OCI-M2 (cell line): ENCODE measurements around the gene ADCY7.
A peak's percentile ranks its signal among the peaks of the same experiment; 100 is the strongest.

Source experiments
- DNase-seq: peaks from one replicate; lab custom pipeline; 2025; ENCODE audit not compliant: unreplicated experiment; lab: John Stamatoyannopoulos, UW

Gene ADCY7

DNA sequence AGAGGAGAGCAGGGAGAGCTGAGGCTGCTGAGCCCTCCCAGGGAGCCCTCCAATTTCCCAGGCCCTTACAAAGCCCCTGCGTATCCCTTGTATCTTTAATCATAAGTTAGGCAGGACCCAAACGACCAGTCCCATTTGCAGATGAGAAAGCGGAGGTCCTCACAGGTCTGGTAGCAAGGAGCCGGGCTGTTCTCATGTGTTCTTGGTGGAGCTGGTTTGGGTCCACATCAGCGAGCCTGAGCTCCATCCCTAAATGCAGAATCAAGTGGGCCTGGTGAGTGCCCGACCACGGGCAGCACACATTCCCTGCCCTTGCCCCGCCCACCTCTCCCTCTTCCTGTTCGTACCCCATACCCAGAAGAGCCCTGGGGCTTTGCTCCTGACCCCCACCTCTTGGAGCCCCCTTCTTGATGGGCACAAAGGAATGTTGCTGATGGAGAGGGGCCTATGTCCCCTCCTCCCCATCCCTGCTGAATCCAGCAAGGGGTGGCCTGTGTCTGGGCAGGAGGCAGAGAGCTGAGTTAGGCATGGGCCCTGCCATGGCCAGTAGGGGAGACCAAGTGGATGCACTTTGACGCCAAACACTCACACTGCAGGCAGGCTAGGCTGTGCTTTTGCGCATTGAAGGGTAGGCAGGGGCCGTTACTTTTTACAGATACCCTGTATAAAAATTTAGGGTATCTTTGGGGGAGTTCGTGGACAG lies 18.3 kb upstream of the ADCY7 start:
- no peak for DNase-seq

DNA sequence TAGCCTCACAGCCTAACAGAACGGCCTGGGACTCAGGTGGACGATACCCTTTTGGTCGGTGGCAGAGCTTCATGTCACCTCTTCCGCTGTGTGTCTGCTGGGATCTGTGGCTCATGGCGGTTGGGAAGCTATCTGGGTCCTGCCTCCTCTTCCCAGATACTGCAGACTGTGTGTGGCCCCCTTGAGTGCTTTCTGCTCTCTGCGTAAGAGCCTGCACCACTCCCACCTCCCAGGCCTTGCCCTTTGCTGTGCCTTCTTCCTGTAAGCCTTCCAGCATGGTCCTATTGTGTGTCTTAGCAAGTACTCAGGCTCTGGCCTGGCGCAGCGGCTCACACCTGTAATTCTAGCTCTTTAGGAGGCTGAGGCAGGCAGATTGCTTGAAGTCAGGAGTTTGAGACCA lies 17.5 kb upstream of the ADCY7 start:
- DNase-seq = no peak

DNA sequence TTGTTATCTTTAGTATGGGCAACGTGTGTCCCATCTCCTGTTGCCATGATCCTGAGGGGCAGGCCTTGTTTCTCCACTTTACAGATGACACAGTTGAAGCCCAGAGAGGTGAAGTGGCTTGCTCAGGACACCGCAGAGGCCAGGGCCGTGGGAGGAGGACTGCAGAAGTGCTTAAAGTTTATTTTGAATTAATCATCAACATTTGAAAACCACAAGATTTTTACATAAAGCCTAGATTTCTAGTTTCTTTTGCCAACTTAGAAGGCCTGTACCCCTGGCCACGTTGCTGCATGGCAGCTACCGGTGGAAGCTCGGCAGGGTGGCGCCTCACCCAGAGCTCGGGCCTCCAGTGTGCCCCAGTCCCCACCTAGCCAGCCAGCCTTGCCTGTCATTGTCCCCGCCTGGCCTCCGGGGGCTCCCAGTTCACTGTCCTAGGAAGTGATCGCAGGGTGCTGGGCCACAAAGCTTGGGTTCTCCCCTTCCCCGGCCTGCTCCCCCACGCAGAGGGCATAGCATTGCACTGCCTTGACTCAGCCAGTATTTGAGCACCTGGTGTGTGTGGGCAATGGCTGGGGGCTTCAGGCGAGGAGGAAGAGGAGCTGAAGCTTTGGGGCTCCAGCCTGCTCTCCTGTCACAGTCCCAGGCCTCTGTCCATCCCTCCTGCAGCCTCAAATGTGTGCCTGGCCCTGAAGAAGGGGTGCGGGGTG lies 14.8 kb upstream of the ADCY7 start:
- DNase-seq = no peak

DNA sequence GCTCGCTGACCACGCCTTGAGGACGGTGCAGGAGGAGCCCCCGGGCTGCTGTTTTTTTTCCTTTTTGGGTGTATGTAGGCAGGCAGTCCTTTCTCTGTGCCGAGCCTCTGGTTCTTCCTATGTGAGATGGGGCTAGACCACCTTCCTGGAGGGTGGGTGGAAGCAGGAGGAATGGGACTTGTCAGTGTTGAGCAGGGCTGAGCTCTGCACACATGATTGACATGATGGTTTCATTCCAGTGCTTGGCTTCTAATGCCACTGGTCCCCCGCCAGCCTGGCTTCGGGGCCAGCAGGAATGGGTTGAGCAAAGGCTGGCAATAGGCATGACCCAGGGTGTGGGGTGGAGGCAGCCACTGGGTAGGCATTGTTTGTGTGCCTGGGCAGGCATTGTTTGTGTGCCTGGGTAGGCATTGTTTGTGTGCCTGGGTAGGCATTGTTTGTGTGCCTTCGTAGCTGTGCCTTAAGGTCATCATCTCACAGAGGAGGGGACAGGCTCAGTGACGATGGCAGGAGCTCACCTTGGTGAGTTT lies 14.2 kb upstream of the ADCY7 start:
- DNase-seq = no peak

DNA sequence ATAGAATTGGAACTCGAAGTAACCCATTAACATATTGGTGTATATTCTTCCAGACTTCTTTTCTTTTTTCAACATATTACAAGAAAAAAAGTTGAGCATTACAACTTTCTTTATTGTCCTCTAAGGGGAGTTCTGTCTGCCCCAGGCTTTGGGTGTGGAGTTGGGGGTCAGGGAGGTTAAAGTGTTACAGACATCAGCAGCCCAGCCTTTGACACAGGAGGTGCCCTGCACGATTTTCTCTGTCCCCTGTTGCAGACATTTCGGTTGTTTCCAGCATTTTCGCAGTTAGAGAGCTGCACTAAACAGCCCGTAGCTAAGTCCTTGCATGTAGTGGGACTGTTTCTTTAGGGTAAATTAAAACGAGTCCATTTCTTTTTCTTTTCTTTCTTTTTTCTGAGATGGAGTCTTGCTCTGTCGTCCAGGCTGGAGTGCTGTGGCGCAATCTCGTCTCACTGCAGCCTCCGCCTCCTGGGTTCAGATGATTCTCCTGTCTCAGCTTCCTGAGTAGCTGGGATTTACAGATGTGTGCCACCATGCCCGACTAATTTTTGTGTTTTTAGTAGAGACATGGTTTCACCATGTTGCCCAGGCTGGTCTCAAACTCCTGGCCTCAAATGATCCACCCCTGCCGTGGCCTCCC lies 13.4 kb upstream of the ADCY7 start:
- DNase-seq = no peak

DNA sequence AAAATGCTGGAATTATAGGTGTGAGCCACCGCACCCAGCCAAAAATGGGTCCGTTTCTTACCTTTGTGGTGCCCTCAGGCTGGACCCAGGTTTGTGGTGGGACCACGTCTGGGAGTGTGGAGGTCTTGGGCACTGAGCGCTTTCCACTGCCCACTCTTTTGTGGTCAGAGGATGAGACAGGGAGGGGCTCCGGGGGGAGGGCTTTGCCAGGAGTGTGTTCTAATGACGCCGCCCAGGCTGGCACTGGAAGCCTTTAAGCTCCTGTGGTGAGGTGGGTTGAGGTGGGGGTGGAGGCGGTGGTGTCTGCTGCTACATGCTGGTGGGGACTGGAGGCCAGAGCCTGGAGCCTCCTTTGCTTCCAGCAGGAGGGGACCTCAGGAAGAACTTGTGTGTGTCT lies 12.8 kb upstream of the ADCY7 start:
- DNase-seq = no peak

DNA sequence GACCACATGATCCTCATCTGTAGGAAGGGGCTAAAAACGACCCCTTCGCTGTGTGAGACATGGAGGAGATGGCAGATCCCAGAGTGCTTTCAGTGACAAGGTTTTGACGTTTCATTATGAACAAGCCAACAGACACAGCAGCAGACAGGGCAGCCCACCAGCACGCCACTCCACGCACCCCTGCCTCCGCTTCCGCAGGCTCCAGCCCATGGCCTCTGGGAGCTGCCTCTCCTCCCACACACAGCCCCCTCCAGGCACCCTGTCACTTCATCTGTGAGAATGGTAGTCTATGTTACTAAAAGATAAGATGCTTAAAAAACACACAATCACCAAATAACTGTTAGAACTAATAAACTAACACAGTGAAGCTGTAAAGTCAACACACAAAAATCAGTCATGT lies 12.3 kb upstream of the ADCY7 start:
- DNase-seq = peak; percentile 34

DNA sequence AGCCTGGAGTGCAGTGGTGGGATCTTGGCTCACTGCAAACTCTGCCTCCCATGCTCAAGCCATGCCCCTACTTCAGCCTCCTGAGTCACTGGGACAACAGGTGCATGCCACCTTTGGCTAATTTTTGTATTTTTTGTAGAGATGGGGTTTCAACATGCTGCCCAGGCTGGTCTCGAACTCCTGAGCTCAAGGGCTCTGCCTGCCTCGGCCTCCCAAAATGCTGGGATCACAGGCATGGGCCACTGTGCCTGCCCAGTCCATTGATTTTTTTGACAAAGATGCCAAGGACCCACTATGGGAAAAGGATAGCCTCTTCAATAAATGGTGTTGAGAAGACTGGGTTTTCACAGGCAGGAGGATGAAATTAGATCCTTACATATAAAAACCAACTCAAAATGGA lies 10.8 kb upstream of the ADCY7 start:
- no peak for DNase-seq

DNA sequence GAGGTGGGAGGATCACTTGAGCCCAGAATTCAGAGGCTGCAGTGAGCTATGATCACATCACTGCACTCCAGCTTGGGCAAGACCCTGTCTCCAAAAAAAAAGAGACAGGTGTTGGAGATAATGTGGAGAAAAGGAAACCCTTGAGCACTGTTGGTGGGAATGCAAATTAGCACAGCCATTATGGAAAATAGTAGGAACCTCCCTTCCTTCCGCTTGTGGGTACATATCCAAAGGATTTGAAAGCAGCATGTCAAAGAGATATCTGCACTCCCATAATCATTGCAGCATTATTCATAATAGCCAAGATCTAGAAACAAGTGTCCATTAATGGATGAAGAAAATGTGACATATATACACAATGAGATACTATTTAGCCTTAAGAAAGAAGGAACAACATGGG lies 9.7 kb upstream of the ADCY7 start:
- no peak for DNase-seq

DNA sequence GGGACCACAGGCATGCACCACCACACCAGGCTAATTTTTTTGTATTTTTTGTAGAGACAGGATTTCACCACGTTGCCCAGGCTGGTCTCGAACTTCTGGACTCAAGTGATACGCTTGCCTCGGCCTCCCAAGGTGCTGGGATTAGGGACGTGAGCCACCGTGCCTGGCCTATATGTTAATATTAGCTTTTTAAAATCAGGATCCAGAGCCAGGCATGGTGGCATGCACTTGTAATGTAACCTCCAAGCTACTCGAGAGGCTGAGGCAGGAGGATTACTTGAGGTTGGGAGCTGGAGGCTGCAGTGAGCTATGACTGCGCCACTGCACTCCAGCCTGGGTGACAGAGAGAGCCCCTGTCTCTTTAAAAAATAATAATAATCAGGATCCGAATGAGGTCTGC lies 8.5 kb upstream of the ADCY7 start:
- DNase-seq = no peak

DNA sequence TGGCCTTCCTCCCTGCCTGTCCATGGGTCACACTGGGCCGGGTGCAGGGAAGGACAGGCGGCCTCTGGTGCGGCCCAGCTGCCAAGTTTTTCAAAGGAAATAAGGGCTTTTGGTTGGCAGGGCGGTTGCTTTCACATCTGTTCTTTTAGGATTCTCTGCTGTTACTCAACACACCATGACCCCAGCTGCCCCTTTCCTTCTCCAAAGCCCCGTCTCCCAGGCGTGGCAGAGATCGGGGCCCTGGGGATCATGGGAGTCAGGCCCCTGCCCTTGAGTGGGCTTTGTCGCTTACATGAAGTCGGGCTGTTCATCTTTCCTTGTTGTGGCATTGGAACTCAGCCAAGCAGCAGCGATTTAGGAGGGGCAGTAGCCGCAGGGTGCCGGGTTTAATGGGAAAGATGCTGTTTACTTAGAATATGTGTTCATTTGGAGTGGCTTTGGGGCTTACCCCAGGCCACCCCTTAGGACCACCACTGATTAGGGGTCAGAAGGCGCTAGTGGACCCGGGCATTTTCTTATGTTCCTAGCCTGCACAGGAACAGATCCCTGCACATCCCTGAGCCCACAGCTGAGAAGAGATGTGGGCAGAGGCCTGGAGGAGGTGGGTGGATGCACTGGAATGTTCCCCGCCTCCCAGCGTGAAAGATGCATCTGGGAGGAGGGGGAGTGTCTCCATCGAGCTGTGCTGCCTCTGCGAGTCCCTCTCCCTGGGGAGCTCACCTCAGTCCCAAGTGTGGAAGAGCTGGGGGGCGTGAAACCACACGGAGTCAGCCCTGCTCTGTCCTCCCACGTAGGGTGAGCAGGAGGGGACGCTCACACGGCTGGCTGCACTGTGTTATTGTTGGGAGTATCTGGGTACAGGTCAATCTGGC lies 6.8 kb upstream of the ADCY7 start:
- no peak for DNase-seq

DNA sequence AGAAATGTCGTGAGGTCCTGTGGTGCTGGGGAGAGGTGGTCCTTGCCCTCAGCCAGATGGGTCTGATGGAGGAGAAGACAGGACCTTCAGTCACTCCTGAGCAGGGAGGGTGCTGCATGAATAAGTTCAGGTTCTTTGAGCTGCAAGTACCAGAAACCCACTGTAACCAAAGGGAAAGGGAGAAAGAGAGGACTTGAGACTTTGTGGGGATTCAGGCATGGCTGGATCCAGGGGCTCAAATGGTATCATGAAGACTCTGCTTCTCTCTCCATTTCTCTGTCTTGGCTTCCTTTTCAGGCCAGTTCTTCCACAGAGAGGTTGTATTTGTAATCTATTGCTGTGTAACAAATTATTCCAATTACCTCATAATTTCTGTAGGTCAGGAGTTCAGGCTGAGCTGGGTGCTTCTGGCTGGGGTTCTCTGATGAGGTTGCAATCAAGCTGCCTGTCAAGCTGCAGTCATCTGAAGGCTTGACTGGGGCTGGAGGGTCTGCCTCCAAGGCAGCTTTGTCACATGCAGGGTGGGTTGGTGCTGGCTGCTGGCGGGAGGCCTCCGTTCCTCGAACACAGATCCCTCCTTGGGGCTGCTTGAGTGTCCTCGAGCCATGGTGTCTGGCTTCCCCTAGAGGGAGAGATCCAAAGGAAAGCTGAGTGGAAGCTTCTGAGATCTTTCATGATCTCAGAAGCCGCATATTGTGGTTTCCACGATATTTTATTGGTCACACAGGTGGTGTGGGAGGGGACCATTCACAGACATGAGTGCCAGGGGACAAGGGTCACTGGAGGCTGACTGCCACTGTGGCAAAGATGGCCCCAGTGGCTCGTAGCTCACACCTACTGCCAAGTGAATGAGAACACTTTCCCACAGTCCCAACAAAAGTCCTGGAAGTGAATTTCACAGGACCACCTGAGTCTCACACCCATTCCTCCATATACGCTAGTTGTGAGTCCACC lies 5.9 kb upstream of the ADCY7 start:
- no peak for DNase-seq

DNA sequence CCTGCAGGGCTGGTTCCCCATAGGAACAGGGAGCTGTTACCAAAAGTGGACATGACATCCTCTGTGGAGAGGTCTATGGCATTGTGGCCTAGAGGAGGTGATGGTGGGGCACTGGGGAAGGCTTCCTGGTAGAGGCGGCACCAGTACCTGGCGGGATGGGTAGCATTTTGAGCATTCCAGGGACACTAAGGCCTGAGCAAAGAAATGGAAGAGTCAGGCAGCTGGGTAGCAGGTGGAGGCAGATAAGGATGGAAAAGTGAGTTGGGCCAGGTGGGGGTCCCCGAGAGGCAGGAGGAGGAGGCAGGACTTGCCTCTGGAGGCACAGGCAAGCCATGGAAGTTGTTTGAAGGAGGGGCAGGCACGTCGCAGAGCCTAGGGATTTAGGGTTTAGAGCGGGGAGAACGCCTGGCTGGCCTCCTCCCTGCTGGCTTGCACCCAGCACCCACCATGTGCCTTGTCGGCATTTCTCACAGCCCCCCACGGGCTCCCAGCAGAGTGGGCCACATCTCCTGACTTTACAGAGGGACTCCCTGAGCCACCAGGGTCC lies 5.1 kb upstream of the ADCY7 start:
- no peak for DNase-seq

DNA sequence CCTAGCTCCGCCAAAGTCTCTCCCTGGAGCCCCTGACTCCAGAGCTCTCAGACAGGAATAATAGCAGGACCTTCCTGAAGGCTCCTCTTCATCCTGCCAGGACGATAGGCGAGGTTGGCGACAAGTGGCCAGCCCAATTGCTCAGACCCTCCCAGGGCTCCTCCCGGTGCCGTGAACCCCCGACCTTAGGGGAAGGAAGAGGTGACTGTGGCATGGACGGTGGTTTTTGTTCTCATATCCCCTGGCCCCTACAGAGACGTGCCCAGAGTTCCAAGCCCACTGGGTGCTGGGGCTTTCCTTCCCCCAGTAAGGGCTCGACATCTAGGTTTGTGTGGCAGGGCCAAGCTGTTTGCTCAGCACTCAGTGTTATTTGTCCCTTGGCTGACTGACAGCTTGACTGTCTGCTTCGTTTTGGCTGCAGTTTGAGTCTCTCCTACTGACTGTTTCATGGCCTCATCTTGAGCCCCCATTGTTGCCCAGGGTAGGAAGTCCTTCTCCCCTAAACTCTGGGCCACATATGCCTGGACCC lies 4.6 kb upstream of the ADCY7 start:
- no peak for DNase-seq

DNA sequence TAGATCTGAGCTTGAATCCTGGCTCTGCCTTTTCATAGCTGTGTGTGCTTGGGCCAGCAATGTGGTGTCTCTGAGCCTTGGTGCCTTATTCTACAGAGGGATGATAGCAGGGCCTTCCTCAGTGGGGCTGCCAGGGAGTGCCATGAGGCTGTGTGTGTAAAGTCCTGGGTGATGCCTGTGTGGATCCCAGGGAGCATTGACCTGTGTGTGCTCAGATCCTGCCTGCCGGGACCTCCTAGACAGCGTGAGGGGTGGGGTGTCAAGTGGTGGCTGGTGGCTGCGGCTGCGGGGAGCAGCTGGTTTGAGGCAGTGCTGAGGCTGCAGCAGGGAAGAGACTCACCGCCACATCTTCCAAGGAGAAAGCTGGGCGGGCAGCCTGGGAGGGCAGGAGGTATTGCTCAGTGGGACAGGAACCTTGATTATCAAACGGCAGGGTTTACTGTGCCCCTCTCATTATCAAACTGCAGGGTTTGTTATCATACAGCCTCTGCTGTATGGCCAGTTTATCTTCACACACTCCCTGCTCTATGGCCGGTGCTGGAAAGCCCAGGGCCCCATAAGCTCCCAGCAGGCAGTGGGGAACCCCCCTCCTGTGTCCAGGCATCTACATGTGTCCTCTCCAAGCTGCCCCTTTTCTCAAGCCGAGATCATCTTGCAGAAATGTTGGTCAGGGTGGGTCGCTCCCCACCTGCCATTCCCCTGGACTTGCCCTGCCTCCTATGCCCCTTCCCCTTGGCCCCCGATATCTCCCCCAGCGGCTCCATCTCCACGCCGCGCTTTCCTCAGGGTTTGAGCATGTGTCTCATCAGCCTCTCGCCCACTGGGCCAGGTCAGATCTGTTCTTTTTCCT lies 3.1 kb upstream of the ADCY7 start:
- DNase-seq = peak; percentile 58

DNA sequence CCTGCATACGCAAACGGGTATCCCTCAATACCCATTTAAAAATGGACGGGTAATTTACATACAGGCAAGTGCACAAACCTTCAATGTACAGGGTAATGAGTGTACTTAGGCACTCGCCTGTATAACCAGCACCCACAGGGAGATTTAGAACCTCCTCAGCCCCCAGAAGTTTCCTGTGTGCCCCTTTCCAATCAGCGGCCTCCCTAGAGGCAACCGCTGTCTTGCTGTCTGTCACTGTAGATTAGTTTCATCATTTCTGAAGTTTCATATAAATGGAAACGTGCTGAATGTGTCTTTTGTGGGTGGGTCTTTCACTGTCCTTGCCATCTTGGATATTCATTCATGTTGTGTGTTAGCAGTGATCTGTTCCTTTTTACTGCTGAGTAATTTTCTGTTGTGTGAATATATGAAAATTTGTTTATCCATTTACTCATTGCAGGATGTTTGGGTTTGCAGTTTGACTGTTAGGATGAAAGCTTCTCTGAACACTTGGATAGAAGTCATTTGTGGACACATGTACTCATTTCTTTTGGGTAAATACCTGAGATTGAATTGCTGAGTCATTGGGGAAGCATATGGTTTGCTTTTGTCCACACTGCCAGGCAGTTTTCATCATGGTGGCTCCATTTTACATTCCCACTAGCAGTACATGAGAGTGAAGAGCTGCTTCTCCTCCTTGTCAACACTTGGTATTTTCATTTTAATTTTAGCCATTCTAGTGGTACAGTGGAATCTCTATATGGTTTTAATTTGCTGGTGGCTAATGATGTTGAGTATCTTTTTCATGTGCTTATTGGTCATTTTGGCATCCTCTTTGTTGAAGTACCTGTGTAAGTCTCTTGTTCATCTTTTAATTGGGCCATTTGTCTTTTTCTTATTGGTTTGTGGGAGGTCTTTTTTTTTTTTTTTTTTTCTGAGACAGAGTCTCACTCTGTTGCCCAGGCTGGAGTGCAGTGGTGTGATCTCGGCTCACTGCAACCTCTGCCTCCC lies 2.1 kb upstream of the ADCY7 start:
- DNase-seq = no peak

DNA sequence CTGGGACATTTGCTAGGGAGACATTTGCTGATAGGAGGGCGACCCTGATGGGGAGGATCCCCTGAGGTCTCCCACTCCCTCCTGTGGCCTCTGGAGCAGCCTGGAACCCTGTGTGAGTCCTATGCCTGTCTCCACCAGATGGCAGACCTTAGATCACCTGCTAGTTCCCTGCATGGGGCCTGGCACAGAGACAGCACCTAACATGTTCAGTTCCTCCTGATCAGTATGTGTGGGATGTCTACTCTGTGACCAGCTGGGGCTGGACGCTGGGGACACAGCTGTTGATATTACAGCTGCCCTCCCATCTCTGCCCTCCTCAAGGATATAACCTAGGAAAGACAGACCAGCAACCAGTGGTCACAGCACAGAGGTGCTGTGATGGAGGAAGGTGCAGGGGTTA lies 1.1 kb upstream of the ADCY7 start:
- DNase-seq = no peak
